Neural cell (in vitro differentiated cells): ENCODE measurements around the gene BNC2.

Source experiments
- CTCF ChIP-seq: fragments of 450-650 bp; IDR thresholded peaks from 2 replicates; pipeline ENCODE4 v1.5.1; 2014; ENCODE audit warnings: antibody characterized with exemption, mild to moderate bottlenecking, moderate library complexity; ENCODE audit not compliant: poor library complexity, severe bottlenecking
- EP300 ChIP-seq: fragments of 450-650 bp; conservative IDR thresholded peaks from 2 replicates; pipeline ENCODE4 v1.6.1; 2014; ENCODE audit warnings: antibody characterized with exemption, mild to moderate bottlenecking, moderate library complexity; ENCODE audit not compliant: poor library complexity, severe bottlenecking
- EZH2 ChIP-seq: fragments of 200-600, 300-800 bp; shearing (Covaris generic), sonication (generic); IDR thresholded peaks from 2 replicates; pipeline ENCODE4 v1.6.1; 2014; ENCODE audit warnings: antibody characterized with exemption, low read length, borderline replicate concordance, mild to moderate bottlenecking; ENCODE audit not compliant: insufficient read depth, poor library complexity, severe bottlenecking
- POLR2AphosphoS5 ChIP-seq: IDR thresholded peaks from 2 replicates; pipeline ENCODE4 v1.6.1; 2012
- RAD21 ChIP-seq: fragments of 450-650 bp; conservative IDR thresholded peaks from 2 replicates; pipeline ENCODE4 v1.6.1; 2014; ENCODE audit warnings: antibody characterized with exemption, mild to moderate bottlenecking, moderate library complexity
- REST ChIP-seq: IDR thresholded peaks from 2 replicates; pipeline ENCODE4 v1.6.1; 2012; ENCODE audit warnings: borderline replicate concordance
- SMC3 ChIP-seq: fragments of 450-650 bp; conservative IDR thresholded peaks from 2 replicates; pipeline ENCODE4 v1.6.1; 2014; ENCODE audit warnings: antibody characterized with exemption, mild to moderate bottlenecking, moderate library complexity; ENCODE audit not compliant: poor library complexity
- TAF1 ChIP-seq: IDR thresholded peaks from 2 replicates; pipeline ENCODE4 v1.6.1; 2012; ENCODE audit warnings: low read depth

GRCh38 chr9:16912197-16912596, 41.7 kb upstream of the BNC2 start:
- TF ChIP-seq EZH2 (no peak), CTCF (no peak), SMC3 (no peak), TAF1 (no peak), RAD21 (no peak), POLR2AphosphoS5 (no peak), EP300 (no peak), REST (no peak)
